Nucleus accumbens (tissue), 56 donors: ENCODE data around the gene MAPKBP1.
A peak's percentile ranks its signal among the peaks of the same experiment; 100 is the strongest.

Experiments used
- DNase-seq, 56 donors: peaks; one replicate each; lab custom pipeline; 2025; lab: John Stamatoyannopoulos, UW

Gene MAPKBP1

GRCh38 chr15:41861736-41862356 is 87.6 kb downstream of the MAPKBP1 start:
- no peak for DNase-seq

DNA sequence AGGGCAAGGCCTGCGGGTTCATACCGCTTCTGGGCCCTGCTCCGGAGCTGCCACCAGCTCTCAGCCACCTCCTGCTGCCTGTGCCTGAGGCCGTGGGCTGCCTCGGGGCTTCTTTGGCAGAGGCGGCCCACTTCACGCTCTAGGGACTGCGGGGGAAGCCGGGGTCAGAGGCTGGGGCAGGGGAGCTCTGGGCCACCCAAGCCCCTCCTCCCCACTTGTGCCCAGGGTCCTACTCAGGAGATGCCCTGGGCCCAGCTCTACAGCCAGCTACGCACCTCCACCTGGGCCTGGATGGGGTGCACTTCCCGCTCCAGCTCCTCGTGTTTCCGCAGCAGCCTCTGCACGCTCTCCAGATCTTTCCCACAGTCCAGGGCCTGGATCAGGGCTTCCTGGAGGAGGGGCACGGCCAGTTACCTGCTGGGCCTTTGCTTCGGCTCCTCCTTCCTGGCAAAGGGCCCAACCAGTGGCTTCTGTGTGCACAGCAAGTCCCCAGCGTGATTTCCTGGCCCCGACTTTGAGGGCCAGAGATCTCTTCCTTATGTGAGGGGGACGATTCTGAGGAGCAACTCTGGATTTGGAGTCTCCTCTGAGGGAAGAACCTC is 88.3 kb downstream of the MAPKBP1 start:
- DNase-seq = no peak

DNA sequence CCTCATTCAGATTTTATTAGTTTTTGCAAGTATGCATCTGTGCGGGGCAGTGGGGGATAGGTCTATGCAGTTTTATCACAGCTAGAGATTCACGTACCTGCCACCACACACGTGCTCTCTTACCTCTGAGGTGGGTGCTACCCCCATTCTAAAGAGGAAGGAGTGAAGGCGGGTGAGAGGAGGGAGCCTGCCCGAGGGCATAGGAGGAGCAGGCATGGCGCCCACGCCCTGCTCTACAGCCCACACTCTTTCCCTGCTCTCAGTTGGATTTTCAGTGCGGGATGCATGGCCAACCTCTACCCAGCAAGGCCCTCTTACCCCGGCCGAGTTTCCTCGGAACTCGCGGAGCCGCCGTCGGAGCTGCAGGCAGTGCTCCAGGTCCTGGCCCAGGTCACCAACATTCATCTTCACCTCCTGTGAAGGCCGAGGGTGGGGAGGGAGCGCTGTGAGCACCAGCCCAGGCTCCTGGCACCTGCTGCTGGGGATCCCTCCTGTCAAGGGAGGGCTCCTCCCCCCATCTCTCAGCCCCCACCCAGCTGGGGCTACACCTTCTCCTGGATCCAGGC is 91.3 kb downstream of the MAPKBP1 start:
- no peak for DNase-seq

- DNase-seq = no peak
These were observed 92.0 kb downstream of the MAPKBP1 start for GRCh38 chr15:41866263-41866703.

GRCh38 chr15:41866872-41867579 is 92.7 kb downstream of the MAPKBP1 start:
- no peak for DNase-seq

- DNase-seq = no peak
These were observed 94.0 kb downstream of the MAPKBP1 start for GRCh38 chr15:41868321-41868720.

- DNase-seq = no peak
These were observed 95.7 kb downstream of the MAPKBP1 start for GRCh38 chr15:41869770-41870688.

DNA sequence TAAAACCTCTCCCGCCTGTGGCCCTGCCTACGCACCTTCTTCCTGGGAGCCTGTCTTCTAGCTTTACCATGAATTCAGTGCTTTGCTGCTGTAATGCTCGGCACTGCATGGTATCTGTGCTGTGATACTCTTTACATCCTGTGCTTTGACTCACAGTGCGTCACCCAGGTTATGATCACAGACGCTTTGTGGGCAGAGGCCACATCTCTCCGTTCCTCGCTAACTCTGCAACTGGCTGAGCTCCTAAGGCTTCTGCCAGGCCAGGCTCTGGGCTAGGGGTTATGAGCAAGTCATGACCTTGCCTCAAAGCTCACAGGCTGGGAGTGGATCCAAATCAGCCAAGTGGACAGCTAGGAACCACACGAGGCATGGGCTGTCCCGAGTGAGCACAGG is 96.4 kb downstream of the MAPKBP1 start:
- DNase-seq = no peak

DNA sequence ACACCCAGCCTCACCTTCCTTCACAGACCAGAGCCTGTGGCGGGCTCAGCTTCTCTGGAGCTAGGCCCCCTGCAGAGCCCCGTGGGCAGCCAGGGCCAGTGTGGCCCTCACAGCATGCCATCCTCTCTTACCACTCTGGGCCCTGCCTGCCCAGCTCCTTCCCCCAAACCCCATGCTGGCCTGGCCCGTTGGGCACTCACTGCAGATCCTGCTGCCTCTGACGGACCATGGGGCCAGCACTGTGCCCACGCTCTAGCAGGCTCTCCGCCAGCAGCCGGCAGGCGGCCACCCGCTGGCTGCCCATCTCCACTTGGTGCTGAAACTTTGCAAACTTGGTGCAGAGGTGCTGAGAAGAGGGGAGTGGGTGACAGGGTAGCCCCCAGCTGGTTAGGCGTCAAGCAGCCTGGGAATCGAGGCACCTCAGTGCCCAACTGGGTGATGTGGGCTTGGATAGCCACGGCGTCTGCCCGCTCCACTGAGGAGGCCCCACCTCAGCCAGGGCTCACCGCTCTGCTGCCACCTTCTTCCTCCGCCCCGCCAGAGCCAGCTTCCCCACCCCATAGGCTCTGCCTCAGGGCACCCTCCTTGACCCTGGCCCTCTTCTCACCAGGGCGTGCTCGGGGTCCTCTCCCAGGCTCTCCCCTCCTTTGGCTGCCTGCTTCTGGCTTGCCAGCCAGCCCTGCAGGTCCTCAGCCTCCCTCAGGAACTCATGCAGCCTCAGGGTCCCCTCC is 97.1 kb downstream of the MAPKBP1 start:
- DNase-seq = no peak

- peak in 2 of 56 donors; percentile 4 to 12 for DNase-seq
These were observed 98.0 kb downstream of the MAPKBP1 start for GRCh38 chr15:41872166-41872747.

DNA sequence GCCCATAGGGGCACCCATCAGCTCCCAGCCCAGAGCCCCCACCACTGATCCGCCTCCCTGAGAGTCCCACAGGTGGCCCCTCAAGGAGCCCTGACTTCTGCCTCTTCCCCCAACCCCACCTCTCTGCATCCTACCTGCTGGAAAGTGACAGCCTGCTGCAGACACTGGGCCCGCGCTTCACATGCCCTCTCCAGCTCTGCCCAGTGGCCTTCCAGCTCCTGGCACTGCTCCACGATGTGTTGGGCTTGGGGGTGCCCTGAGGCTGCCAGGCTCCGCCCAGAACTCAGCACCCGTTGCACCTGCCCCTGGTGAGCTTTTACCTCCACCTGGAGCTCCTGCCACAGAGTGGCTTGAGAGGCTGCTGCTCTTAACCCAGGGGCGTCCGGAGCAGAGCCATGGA is 99.4 kb downstream of the MAPKBP1 start:
- DNase-seq = no peak

DNA sequence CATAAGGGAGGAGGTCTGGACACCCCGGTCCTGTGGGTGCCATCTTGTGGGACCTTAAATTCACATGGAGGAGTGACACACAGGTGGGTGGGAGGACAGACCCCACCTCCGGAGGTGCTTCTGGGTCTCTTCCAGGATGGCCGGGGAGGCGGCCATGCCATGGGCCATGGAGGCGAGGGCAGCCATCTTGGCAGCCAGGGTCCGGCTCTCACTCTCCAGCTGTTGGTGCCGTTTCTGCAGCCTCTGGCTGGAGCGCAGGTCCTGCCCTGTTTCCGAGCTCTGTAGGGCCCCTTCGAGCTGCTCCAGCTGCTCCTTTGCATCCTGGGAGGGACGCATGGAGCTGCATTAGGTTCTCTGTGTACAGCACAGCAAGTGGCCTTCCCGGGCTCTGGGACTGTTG is 100.5 kb downstream of the MAPKBP1 start:
- DNase-seq = no peak

- DNase-seq = no peak
These were observed 101.7 kb downstream of the MAPKBP1 start for GRCh38 chr15:41876007-41876406.

DNA sequence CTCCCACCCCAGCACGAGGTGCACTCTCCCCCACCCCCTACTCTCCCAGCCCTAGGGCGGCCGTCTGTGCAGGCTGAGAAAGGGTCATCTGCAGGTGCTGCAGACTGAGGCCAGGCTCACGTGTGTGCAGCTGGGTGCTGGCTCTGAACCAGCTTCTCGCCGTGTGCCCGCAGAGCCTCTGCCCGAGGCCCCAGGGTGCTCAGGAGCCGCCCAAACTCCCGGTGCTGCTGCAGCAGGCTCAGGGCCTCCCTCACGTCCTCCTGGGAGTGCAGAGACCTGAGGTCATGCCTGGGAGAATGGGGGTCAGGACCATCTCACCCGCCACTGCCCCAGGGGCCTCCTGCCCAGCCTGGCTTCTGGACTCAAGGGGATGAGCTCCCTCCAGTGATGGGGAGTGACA is 102.4 kb downstream of the MAPKBP1 start:
- DNase-seq = no peak
